Kasumi-1 (cell line): Measurements from ENCODE around the gene SGMS1.
A peak's percentile ranks its signal among the peaks of the same experiment; 100 is the strongest.

Experiments
- DNase-seq, 2 experiments: peaks; one replicate each; lab custom pipeline; 2025; lab: John Stamatoyannopoulos, UW

Gene SGMS1

GRCh38 chr10:50613150-50613549, 10.6 kb downstream of the SGMS1 start:
- DNase-seq = no peak

GRCh38 chr10:50610368-50610767, 13.4 kb downstream of the SGMS1 start:
- DNase-seq = no peak

- no peak for DNase-seq
Observed at GRCh38 chr10:50607356-50607925, 16.3 kb downstream of the SGMS1 start.

GRCh38 chr10:50605951-50606270, 17.8 kb downstream of the SGMS1 start:
- no peak for DNase-seq

- DNase-seq = no peak
Observed at GRCh38 chr10:50605269-50605950, 18.3 kb downstream of the SGMS1 start.

GRCh38 chr10:50604809-50605208, 18.9 kb downstream of the SGMS1 start:
- no peak for DNase-seq

- DNase-seq = peak; percentile 75 to 76
Observed at GRCh38 chr10:50604049-50604640, 19.6 kb downstream of the SGMS1 start.

- no peak for DNase-seq
Observed at GRCh38 chr10:50603151-50603850, 20.5 kb downstream of the SGMS1 start.

- DNase-seq = no peak
Observed at GRCh38 chr10:50601974-50602373, 21.8 kb downstream of the SGMS1 start.

GRCh38 chr10:50600831-50601477, 22.8 kb downstream of the SGMS1 start:
- peak; percentile 36 to 50 for DNase-seq

- DNase-seq = no peak
Observed at GRCh38 chr10:50600286-50600685, 23.5 kb downstream of the SGMS1 start.

GRCh38 chr10:50596897-50597296, 26.9 kb downstream of the SGMS1 start:
- no peak for DNase-seq

GRCh38 chr10:50596456-50596855, 27.3 kb downstream of the SGMS1 start:
- DNase-seq = no peak

GRCh38 chr10:50595785-50596184, 28.0 kb downstream of the SGMS1 start:
- no peak for DNase-seq

GRCh38 chr10:50593523-50594376, 30.0 kb downstream of the SGMS1 start:
- no peak for DNase-seq

GRCh38 chr10:50592961-50593418, 30.8 kb downstream of the SGMS1 start:
- DNase-seq = no peak

GRCh38 chr10:50590935-50591334, 32.8 kb downstream of the SGMS1 start:
- DNase-seq = no peak

- no peak for DNase-seq
Observed at GRCh38 chr10:50586740-50587088, 37.0 kb downstream of the SGMS1 start.

GRCh38 chr10:50585921-50586739, 37.6 kb downstream of the SGMS1 start:
- DNase-seq = peak; percentile 80 to 83
